ENCODE results near the gene TAF5L. TPM values are rescaled to one million over a fixed set of nuclear protein-coding genes. Genes with fewer than 3 reads are reported as not detected.

Gene TAF5L
- total RNA-seq, 1 donor from 2014 or later: 21.7 TPM

GRCh38 chr1:229585338-229585737 is 40.6 kb downstream of the TAF5L start:
- H3K36me3 ChIP-seq: peaks cover 0 to 6% of the 10 kb centered on the region in 2 donors
- H3K4me1 ChIP-seq: peaks cover 0 to 7% of the 10 kb centered on the region in 2 donors
- H3K4me3 ChIP-seq: no peak overlapping the region
- H3K27me3 ChIP-seq: no peaks in the 10 kb centered on the region
- intact Hi-C loops (cut with DNase I): no loop called here
- no peaks in the 10 kb centered on the region for H3K9me3 ChIP-seq
- no peak overlapping the region for H3K27ac ChIP-seq
- DNase-seq (ENCODE audit: low spot score in 2 of 2): no peak
- no peak for TF ChIP-seq CTCF (IDR thresholded peaks at IDR 0.05)

- TF ChIP-seq CTCF (IDR thresholded peaks at IDR 0.05): no peak
- no peak for DNase-seq (ENCODE audit: low spot score in 2 of 2)
- peak overlapping the region in 1 of 2 donors; percentile 30 for H3K4me3 ChIP-seq
- H3K4me1 ChIP-seq: peaks cover 0 to 20% of the 10 kb centered on the region in 2 donors
- intact Hi-C loops (cut with DNase I): loop anchor here (2.0 kb wide), 1 partner anchor 14 kb away; no protein-coding TSS in a partner anchor
- no peaks in the 10 kb centered on the region for H3K9me3 ChIP-seq
- no peaks in the 10 kb centered on the region for H3K36me3 ChIP-seq
- H3K27me3 ChIP-seq: no peaks in the 10 kb centered on the region
- H3K27ac ChIP-seq: peak overlapping the region; percentile 64 to 68
These were observed 43.2 kb downstream of the TAF5L start for GRCh38 chr1:229582715-229583114.

- DNase-seq (ENCODE audit: low spot score in 2 of 2): peak; percentile 62 to 86
These were observed 43.8 kb downstream of the TAF5L start for GRCh38 chr1:229582011-229582694.

GRCh38 chr1:229581485-229581884 is 44.4 kb downstream of the TAF5L start:
- intact Hi-C loops (cut with DNase I): no loop called here
- no peak for DNase-seq (ENCODE audit: low spot score in 2 of 2)
- Histone ChIP-seq H3K4me3 (no peak overlapping the region), H3K27me3 (no peaks in the 10 kb centered on the region), H3K9me3 (no peaks in the 10 kb centered on the region), H3K4me1 (peaks cover 0 to 20% of the 10 kb centered on the region in 2 donors), H3K36me3 (no peaks in the 10 kb centered on the region), H3K27ac (peak overlapping the region; percentile 64 to 68)
- no peak for TF ChIP-seq CTCF (IDR thresholded peaks at IDR 0.05)

More at GRCh38 chr1:229582011-229582694, 43.8 kb downstream of the TAF5L start:
- H3K27me3 ChIP-seq: no peaks in the 10 kb centered on the region
- intact Hi-C loops (cut with DNase I): loop anchor here (2.0 kb wide), 1 partner anchor 15 kb away; no protein-coding TSS in a partner anchor
- no peaks in the 10 kb centered on the region for H3K9me3 ChIP-seq
- no peaks in the 10 kb centered on the region for H3K36me3 ChIP-seq
- peak overlapping the region; percentile 9 to 30 for H3K4me3 ChIP-seq
- H3K27ac ChIP-seq: peak overlapping the region; percentile 64 to 68
- TF ChIP-seq CTCF (IDR thresholded peaks at IDR 0.05): no peak
- peaks cover 0 to 20% of the 10 kb centered on the region in 2 donors for H3K4me1 ChIP-seq

- intact Hi-C loops (cut with DNase I): loop anchor here (1.0 kb wide), 1 partner anchor 16 kb away; no protein-coding TSS in a partner anchor
- Histone ChIP-seq H3K36me3 (no peaks in the 10 kb centered on the region), H3K27me3 (no peaks in the 10 kb centered on the region), H3K4me1 (peaks cover 0 to 20% of the 10 kb centered on the region in 2 donors), H3K9me3 (no peaks in the 10 kb centered on the region), H3K4me3 (peak overlapping the region; percentile 31 to 35), H3K27ac (peak overlapping the region; percentile 53 to 59)
- DNase-seq (ENCODE audit: low spot score in 2 of 2): no peak
- TF ChIP-seq CTCF (IDR thresholded peaks at IDR 0.05): no peak
These were observed 46.8 kb downstream of the TAF5L start for GRCh38 chr1:229579059-229579673.
